GM12878 (cell line): Measurements from ENCODE around the gene UGT2A3. TPM values are rescaled to one million over a fixed set of nuclear protein-coding genes. Genes with fewer than 3 reads are reported as not detected.

Source experiments
- BCL11A ChIP-seq: IDR thresholded peaks from 2 replicates; pipeline ENCODE4 v1.6.1; 2011; ENCODE audit warnings: low read depth, low read length
- CEBPB ChIP-seq, 2 experiments: fragments of 150-350 bp in 1 of 2; IDR thresholded peaks; 2 replicates each; pipeline ENCODE4 v1.6.1; 2012 to 2014; ENCODE audit warnings: low read depth in 2 of 2, low read length in 2 of 2, borderline replicate concordance in 1 of 2, inconsistent platforms in 1 of 2
- FOXK2 ChIP-seq: fragments of 450-650 bp; IDR thresholded peaks from 2 replicates; pipeline ENCODE4 v1.6.1; 2017; ENCODE audit warnings: mild to moderate bottlenecking, moderate library complexity
- GABPA ChIP-seq: IDR thresholded peaks from 2 replicates; pipeline ENCODE4 v1.6.1; 2014; ENCODE audit warnings: antibody characterized with exemption, low read depth, mild to moderate bottlenecking, inconsistent platforms
- GATAD2B ChIP-seq: fragments of 450-650 bp; conservative IDR thresholded peaks from 2 replicates; pipeline ENCODE4 v1.6.1; 2017; ENCODE audit warnings: low read depth, mild to moderate bottlenecking, moderate library complexity
- HDGF ChIP-seq: fragments of 450-650 bp; IDR thresholded peaks from 2 replicates; pipeline ENCODE4 v1.6.1; 2016; ENCODE audit warnings: antibody characterized with exemption
- MEF2A ChIP-seq: IDR thresholded peaks from 2 replicates; pipeline ENCODE4 v1.6.1; 2011; ENCODE audit warnings: low read depth, mild to moderate bottlenecking, low read length, moderate library complexity; ENCODE audit not compliant: insufficient read depth
- MEF2B ChIP-seq: fragments of 450-650 bp; IDR thresholded peaks from 2 replicates; pipeline ENCODE4 v1.6.1; 2018; ENCODE audit warnings: mild to moderate bottlenecking, moderate library complexity; ENCODE audit not compliant: partially characterized antibody, poor library complexity, severe bottlenecking
- NRF1 ChIP-seq: conservative IDR thresholded peaks from 2 replicates; pipeline ENCODE4 v1.6.1; 2011; ENCODE audit warnings: mild to moderate bottlenecking, low read depth, low read length, improper control_type of control experiment
- RCOR1 ChIP-seq: conservative IDR thresholded peaks from 2 replicates; pipeline ENCODE4 v1.6.1; 2012; ENCODE audit warnings: low read depth, low read length, improper control_type of control experiment
- RUNX3 ChIP-seq: IDR thresholded peaks from 2 replicates; pipeline ENCODE4 v1.6.1; 2012; ENCODE audit warnings: low read length, inconsistent platforms
- SREBF2 ChIP-seq: IDR thresholded peaks from 2 replicates; pipeline ENCODE4 v1.6.1; 2012; ENCODE audit warnings: mild to moderate bottlenecking, low read length
- SRF ChIP-seq, 2 experiments: IDR thresholded peaks; 2 replicates each; pipeline ENCODE4 v1.6.1; 2011; ENCODE audit warnings: low read depth in 2 of 2, low read length in 2 of 2, mild to moderate bottlenecking in 1 of 2, moderate library complexity in 1 of 2
- TBL1XR1 ChIP-seq: IDR thresholded peaks from 2 replicates; pipeline ENCODE4 v1.6.1; 2012; ENCODE audit warnings: low read depth, low read length, improper control_type of control experiment
- TCF3 ChIP-seq: IDR thresholded peaks from 2 replicates; pipeline ENCODE4 v1.6.1; 2012; ENCODE audit warnings: low read depth, mild to moderate bottlenecking, low read length, borderline replicate concordance; ENCODE audit not compliant: insufficient read depth
- ZNF384 ChIP-seq: IDR thresholded peaks from 2 replicates; pipeline ENCODE4 v1.6.1; 2012; ENCODE audit warnings: low read depth, mild to moderate bottlenecking, low read length, improper control_type of control experiment, borderline replicate concordance
- polyA plus RNA-seq, 11 experiments: library from polyadenylated mRNA; depleted of rRNA in 4 of 11; unstranded in 6 of 11; stranded (reverse) in 5 of 11; fragments of >200 nt; fragmentation: Nextera tagmentation in 4 of 11; fragmentation: Illumina TruSeq in 1 of 11; extraction: Ambion mirVana in 4 of 11; extraction: Trizol in 1 of 11; gene quantifications; 1 replicate in 1 of 11; 2 replicates in 10 of 11; pipeline versions ENCODE4 v1.2.1 to v1.2.3, GENCODE V29; 2011 to 2016; ENCODE audit warnings: inconsistent platforms in 2 of 11, missing spikeins in 2 of 11, low read depth in 1 of 11
- total RNA-seq, 4 experiments: library from RNA; depleted of rRNA in 3 of 4; stranded (reverse); fragments of >200 nt in 3 of 4; fragmentation: Illumina TruSeq in 1 of 4; extraction: Trizol in 1 of 4; gene quantifications; 2 replicates each; pipeline versions ENCODE4 v1.2.1 to v1.2.3, GENCODE V29; 2013 to 2021
- TF ChIP-seq, protein P1 (sequence below): fragments of 450-650 bp; IDR thresholded peaks from 2 replicates; pipeline ENCODE4 v1.6.1; 2017; ENCODE audit warnings: mild to moderate bottlenecking, moderate library complexity
- TF ChIP-seq, protein P2 (sequence below): fragments of 450-650 bp; IDR thresholded peaks from 2 replicates; pipeline ENCODE4 v1.6.1; 2016; ENCODE audit warnings: mild to moderate bottlenecking

UGT2A3 gene
- total and polyA plus RNA-seq, 10 of the 15 experiments (the other 5 are each of a cell fraction or from before 2014, with no cell fraction given), result 0.04 to 0.18 (median 0.09) TPM; not detected in 2

DNA sequence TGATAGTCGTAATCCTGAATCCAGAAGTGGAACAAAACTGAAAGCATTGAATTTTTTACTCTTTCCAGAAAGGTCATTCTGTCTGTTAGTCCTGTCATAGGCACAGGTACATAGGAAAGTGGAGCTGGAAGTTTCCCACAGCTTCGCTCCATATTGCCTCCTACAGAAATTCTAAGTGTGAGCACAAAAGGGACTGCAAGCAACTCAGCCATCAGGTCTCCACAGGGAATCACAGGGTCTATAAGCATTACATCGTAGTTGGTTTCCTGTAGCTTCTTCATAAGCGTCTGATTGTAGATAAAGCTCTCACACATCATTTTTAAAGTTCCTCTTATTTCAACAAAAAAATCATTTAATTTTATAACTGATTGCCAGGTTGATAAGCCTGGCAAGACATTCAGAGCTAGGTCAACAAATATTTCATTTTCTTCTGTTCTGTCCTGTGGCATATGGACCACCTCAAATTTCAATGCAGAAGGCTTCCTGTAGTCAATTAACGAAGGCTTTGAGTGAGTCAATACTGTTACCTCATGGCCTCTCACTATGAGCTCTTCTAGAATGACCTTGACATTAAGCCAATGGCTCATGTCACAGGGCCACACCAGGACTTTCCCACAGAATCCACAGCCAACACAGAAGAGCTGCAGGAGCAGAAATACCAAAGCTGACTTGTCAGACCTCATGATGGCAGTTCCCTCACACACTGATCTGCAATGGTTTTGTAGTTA lies at the start of gene UGT2A3 (continued):
- TF ChIP-seq, protein P1, sequence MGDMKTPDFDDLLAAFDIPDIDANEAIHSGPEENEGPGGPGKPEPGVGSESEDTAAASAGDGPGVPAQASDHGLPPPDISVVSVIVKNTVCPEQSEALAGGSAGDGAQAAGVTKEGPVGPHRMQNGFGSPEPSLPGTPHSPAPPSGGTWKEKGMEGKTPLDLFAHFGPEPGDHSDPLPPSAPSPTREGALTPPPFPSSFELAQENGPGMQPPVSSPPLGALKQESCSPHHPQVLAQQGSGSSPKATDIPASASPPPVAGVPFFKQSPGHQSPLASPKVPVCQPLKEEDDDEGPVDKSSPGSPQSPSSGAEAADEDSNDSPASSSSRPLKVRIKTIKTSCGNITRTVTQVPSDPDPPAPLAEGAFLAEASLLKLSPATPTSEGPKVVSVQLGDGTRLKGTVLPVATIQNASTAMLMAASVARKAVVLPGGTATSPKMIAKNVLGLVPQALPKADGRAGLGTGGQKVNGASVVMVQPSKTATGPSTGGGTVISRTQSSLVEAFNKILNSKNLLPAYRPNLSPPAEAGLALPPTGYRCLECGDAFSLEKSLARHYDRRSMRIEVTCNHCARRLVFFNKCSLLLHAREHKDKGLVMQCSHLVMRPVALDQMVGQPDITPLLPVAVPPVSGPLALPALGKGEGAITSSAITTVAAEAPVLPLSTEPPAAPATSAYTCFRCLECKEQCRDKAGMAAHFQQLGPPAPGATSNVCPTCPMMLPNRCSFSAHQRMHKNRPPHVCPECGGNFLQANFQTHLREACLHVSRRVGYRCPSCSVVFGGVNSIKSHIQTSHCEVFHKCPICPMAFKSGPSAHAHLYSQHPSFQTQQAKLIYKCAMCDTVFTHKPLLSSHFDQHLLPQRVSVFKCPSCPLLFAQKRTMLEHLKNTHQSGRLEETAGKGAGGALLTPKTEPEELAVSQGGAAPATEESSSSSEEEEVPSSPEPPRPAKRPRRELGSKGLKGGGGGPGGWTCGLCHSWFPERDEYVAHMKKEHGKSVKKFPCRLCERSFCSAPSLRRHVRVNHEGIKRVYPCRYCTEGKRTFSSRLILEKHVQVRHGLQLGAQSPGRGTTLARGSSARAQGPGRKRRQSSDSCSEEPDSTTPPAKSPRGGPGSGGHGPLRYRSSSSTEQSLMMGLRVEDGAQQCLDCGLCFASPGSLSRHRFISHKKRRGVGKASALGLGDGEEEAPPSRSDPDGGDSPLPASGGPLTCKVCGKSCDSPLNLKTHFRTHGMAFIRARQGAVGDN, result no peak
- TF ChIP-seq RUNX3 (no peak), RCOR1 (no peak), TCF3 (no peak), GATAD2B (no peak), ZNF384 (no peak), MEF2A (no peak), TBL1XR1 (no peak), NRF1 (no peak), HDGF (no peak), FOXK2 (no peak), SREBF2 (no peak), BCL11A (0 out of 2 replicates have a peak, but pooled peaks have one; percentile 26), CEBPB (IDR thresholded peaks at IDR 0.05; ENCODE audit: borderline replicate concordance in 1 of 2, low read depth in 2 of 2, low read length in 2 of 2) (no peak), MEF2B (no peak), SRF (IDR thresholded peaks at IDR 0.05; ENCODE audit: low read depth in 2 of 2, low read length in 2 of 2) (no peak), GABPA (no peak)
- TF ChIP-seq, protein P2, sequence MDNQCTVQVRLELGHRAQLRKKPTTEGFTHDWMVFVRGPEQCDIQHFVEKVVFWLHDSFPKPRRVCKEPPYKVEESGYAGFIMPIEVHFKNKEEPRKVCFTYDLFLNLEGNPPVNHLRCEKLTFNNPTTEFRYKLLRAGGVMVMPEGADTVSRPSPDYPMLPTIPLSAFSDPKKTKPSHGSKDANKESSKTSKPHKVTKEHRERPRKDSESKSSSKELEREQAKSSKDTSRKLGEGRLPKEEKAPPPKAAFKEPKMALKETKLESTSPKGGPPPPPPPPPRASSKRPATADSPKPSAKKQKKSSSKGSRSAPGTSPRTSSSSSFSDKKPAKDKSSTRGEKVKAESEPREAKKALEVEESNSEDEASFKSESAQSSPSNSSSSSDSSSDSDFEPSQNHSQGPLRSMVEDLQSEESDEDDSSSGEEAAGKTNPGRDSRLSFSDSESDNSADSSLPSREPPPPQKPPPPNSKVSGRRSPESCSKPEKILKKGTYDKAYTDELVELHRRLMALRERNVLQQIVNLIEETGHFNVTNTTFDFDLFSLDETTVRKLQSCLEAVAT, result no peak
